Epithelial cell of esophagus (primary cell): ENCODE data around the gene TAS1R2.
"Not testable (repeated sequence)": the region's sequence is repeated elsewhere in the genome, so short reads cannot be mapped to it uniquely, and the experiment has no call there.

ENCODE experiments used
- DNase-seq: peaks from one replicate; pipeline ENCODE4 v3.0.0; 2010; ENCODE audit warnings: low read depth
- H3K4me3 ChIP-seq: 2 replicates; pipeline ENCODE4 v1.5.1; 2011; ENCODE audit warnings: mild to moderate bottlenecking, low read length, control low read depth
- TF ChIP-seq, protein P1 (sequence below): IDR thresholded peaks from 2 replicates; pipeline ENCODE4 v1.5.1; 2011; ENCODE audit warnings: low read depth, mild to moderate bottlenecking, low read length, control low read depth, inconsistent platforms; ENCODE audit not compliant: insufficient read depth; ENCODE audit errors: missing control alignments

TAS1R2 gene

DNA sequence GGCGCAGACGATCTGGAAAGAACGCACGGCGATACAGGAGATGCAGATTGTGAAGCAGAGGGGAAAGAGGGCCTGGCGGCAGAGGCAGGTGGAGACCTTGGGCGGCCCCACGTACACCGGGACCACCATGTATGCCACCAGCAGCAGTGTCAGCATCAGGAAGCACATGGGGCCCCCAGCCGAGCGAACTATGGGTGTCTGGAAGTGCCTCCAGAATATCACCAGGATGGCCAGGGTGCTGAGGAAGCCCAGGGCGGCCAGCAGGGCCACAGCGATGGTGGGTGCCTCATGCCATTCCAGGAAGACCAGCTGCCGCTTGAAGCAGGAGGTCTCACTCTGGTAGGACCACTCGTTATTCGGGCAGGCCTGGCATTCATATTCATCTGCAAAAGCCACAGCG lies 19.3 kb downstream of the TAS1R2 start:
- TF ChIP-seq, protein P1, sequence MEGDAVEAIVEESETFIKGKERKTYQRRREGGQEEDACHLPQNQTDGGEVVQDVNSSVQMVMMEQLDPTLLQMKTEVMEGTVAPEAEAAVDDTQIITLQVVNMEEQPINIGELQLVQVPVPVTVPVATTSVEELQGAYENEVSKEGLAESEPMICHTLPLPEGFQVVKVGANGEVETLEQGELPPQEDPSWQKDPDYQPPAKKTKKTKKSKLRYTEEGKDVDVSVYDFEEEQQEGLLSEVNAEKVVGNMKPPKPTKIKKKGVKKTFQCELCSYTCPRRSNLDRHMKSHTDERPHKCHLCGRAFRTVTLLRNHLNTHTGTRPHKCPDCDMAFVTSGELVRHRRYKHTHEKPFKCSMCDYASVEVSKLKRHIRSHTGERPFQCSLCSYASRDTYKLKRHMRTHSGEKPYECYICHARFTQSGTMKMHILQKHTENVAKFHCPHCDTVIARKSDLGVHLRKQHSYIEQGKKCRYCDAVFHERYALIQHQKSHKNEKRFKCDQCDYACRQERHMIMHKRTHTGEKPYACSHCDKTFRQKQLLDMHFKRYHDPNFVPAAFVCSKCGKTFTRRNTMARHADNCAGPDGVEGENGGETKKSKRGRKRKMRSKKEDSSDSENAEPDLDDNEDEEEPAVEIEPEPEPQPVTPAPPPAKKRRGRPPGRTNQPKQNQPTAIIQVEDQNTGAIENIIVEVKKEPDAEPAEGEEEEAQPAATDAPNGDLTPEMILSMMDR, result no peak
- DNase-seq, result no peak
- no peak overlapping the region for H3K4me3 ChIP-seq

DNA sequence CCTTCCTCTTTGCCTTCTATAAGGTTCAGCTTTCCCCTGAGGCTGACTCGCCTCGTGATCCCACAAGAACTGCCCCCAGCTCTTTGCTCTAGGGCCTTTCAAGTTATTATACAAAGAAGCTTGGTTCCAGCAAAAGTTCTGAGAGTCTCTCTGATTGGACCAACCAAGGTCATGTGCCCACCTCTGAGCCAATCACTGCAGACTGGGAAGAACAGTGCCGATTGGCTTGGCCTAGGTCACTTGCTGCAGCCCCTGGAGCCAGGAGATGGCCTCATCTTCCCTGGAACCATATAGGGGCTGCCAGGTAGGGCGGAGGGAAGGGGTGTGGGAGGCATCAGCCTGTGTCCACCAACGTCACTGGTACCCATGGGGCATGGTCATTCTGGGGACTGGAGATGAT lies 22.8 kb downstream of the TAS1R2 start:
- TF ChIP-seq, protein P1, result no peak
- no peak for DNase-seq
- no peak overlapping the region for H3K4me3 ChIP-seq

DNA sequence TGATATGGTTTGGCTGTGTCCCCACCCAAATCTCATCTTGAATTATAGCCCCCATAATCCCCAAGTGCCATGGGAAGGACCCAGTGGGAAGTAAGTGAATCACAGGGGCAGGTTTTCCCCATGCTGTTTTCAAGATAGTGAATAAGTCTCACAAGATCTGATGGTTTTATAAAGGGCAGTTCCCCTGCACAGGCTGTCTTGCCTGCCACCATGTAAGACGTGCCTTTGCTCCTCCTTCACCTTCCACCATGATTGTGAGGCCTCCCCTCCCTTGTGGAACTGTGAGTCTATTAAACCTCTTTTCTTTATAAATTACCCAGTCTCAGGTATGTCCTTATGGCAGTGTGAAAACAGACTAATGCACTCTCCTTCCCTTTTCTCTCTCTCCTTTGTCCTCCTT lies 27.1 kb downstream of the TAS1R2 start:
- DNase-seq, result not testable (repeated sequence)

DNA sequence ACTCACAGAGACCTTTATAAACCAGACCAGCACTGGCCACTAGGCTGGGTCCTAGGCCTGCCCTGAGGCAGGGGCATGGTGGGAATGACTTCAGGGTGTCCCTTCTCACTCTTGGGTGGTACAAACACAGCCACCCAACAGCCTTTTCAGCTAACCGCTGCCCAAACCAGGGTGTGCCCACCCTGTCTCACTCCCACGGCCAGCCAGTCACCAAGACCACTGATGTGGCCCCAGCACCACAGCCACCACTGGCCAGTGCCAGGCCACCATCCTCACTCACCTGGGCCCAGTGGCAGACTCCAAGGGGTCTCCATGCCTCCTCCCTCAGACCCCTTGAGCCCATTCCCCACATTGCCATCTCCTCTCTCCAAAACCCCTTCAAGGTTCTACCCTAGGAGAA lies 27.8 kb downstream of the TAS1R2 start:
- no peak overlapping the region for H3K4me3 ChIP-seq
- TF ChIP-seq, protein P1, result no peak
- no peak for DNase-seq

More for the DNA sequence above, 27.1 kb downstream of the TAS1R2 start:
- not testable (repeated sequence) for H3K4me3 ChIP-seq

DNA sequence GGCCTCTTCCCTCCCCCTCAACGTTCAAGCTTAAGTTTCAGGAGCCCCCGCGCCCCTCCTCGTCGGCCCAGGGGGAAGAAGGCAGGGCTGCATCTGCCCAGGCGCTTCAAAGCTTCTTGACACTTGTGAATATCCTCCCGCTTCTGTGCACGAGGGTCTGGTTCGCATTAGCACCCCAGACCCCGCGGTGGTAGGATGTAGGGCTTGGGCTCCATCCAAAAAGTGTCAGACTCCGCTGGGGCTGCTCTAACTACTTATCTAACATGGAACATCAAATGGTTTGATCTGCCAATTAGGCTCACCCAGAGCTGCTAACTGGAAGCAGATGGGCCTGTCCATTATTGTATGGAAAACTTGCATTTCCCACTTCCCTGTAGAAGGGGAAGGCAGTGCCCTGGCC lies 28.9 kb downstream of the TAS1R2 start:
- DNase-seq, result no peak
- TF ChIP-seq, protein P1, result no peak
- H3K4me3 ChIP-seq, result no peak overlapping the region

DNA sequence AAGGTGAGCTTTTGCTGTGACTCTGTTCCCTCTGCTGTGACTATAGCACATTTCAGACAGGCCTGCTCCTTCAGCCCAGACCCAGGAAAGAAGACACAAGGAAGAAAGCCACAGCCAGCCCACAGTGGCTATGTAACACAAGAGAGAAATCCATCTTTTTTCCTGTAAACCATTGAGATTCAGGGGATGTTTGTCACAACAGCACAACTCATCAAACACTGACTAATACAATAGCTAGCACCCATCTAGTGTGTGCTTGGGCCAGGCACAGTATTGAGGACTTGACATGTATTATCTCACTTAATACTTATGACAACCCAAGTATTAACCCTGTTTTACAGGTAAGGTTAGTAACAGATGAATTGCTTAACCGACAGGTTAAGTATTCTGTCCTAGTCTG lies 29.8 kb downstream of the TAS1R2 start:
- no peak overlapping the region for H3K4me3 ChIP-seq
- DNase-seq, result no peak
- TF ChIP-seq, protein P1, result no peak

DNA sequence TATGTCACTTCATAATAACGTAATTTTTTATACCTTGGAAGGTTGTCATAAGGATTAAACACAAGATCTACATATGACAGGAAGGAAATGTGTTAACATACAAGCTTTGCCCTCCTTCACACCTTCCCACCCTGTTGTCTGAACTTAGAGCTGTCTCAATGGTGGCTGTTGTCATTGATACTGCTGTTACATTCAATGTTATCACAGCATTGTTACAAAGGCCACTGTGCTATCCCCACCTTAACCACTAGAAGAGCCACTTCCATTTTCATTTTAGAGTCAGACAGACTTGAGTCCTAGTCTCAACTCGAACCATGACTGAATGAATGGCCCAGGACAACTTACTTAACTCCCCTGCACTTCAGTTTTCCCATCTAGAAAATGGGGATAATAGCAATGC lies 31.2 kb downstream of the TAS1R2 start:
- H3K4me3 ChIP-seq, result no peak overlapping the region
- TF ChIP-seq, protein P1, result no peak
- DNase-seq, result no peak

DNA sequence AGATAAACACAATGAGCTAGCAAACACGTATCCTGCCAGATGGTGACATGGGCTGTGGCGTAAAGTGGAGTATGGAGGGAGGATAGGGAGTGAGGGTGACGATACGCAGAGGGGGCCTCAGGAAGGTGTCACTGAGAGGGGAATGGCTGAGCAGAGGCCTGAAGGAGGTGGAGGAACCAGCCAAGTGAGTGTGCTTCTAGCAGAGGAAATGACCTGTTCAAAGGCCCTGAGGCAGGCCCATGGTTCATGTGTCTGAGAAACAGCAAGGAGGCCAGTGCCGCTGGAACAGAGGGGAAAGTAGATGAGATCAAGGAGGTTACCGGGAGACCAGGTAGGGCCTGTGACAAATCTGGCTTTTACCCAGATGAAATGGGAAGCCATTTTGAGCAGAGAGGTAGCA lies 36.0 kb downstream of the TAS1R2 start:
- TF ChIP-seq, protein P1, result no peak
- peak; percentile 3 for DNase-seq
- no peak overlapping the region for H3K4me3 ChIP-seq
